Measurements from ENCODE around the gene WWP2. TPM values are rescaled to one million over a fixed set of nuclear protein-coding genes. Genes with fewer than 3 reads are reported as not detected.
A peak's percentile ranks its signal among the peaks of the same experiment; 100 is the strongest.

Gene WWP2
- total and polyA plus RNA-seq, 7 donors = 12.2 to 26.0 (median 19.0) TPM

DNA sequence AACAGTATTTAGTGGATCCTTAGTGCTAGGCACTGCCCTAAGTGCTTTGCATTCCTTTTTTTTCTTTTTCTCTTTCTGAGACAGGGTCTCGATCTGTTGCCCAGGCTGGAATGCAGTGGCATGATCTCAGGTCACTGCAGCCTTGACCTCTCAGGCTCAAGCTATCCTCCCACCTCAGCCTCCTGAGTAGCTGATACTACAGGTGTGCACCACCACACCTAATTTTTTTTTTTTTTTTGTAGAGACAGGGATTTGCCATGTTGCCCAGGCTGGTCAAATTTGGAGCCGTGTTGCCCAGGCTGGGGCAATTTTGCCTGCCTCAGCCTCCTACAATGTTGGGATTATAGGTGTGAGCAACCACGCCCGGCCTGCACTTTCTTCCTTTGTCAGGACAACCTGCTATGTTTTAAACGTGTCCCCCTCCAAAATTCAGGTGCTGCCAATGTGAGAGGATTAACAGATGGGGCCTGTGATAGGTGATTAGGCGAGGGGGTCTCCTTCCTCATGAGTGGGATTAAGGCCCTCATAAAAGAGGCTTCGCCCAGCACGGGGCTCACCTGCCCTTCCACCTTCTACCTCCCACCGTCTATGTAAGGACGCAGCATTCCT is 41.2 kb upstream of the WWP2 start:
- DNase-seq (no peak), ATAC-seq (no peak)
- intact Hi-C loops (cut with DNase I) = no loop called here
- Histone ChIP-seq H3K4me1 (peaks cover 11% of the 10 kb centered on the region), H3K36me3 (ENCODE audit: insufficient read depth in 1 of 2, low read depth in 1 of 2) (peaks cover 0 to 58% of the 10 kb centered on the region in 2 donors), H3K27ac (no peak overlapping the region), H3K4me3 (no peak overlapping the region), H3K9me3 (no peaks in the 10 kb centered on the region), H3K27me3 (ENCODE audit: insufficient read depth in 3 of 3, low read length in 2 of 3) (no peaks in the 10 kb centered on the region)
- TF ChIP-seq CTCF (IDR thresholded peaks at IDR 0.05) = no peak
- 89 to 94% (median 91%) methylated on average over 10 of the region's 10 CpGs for WGBS, 3 donors

DNA sequence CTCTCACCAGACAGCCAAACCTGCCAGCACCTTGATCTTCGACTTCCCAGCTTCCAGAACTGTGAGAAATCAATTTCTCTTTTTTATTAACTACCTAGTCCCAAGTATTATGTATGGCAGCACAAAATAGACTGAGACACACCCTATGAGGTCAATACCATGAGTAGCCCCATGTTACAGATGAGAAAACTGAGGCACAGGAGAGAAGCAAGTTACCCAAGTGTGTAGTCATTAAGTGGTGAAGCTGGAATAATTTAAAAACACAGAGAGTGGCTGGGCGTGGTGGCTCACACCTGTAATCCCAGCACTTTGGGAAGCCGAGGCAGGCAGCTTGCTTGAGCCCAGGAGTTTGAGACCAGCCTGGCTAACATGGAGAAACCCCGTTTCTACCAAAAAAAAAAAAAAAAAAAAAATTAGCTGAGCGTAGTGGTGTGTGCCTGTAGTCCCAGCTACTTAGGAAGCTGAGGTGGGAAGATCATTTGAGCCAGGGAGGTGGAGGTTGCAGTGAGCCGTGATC is 40.6 kb upstream of the WWP2 start:
- no peaks in the 10 kb centered on the region for H3K27me3 ChIP-seq (ENCODE audit: insufficient read depth in 3 of 3, low read length in 2 of 3)
- H3K27ac ChIP-seq = no peak overlapping the region
- 89 to 92% (median 89%) methylated on average over 6 of the region's 6 CpGs for WGBS, 3 donors
- H3K4me1 ChIP-seq = peaks cover 11% of the 10 kb centered on the region
- DNase-seq (no peak), ATAC-seq (no peak)
- no peak overlapping the region for H3K4me3 ChIP-seq
- H3K9me3 ChIP-seq = no peaks in the 10 kb centered on the region
- TF ChIP-seq CTCF (IDR thresholded peaks at IDR 0.05) = no peak
- intact Hi-C loops (cut with DNase I) = no loop called here
- H3K36me3 ChIP-seq (ENCODE audit: insufficient read depth in 1 of 2, low read depth in 1 of 2) = peaks cover 0 to 53% of the 10 kb centered on the region in 2 donors

DNA sequence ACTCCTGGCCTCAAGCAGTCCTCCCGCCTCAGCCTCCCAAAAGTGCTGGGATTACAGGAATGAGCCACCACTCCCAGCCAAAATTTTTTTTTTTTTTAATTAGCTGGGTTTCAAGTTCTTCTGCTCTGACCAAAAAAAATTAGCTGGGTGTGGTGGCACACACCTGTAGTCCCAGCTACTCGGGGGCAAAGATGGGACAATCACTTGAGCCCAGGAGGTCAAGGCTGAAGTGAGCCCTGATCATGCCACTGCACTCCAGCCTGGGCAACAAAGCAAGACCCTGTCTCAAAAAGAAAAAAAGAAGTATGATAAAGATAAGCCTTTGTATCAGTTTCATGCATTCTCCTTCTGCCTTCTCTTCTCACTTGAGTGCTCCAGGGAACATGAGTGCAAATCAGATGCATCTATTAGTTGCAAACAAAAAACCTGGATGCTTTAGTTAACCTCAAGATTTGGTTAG is 37.7 kb upstream of the WWP2 start:
- DNase-seq (no peak), ATAC-seq (no peak)
- Histone ChIP-seq H3K4me3 (peak overlapping the region; percentile 78), H3K27ac (peak overlapping the region; percentile 80), H3K9me3 (no peaks in the 10 kb centered on the region), H3K4me1 (peaks cover 18% of the 10 kb centered on the region), H3K36me3 (ENCODE audit: insufficient read depth in 1 of 2, low read depth in 1 of 2) (peaks cover 0 to 25% of the 10 kb centered on the region in 2 donors), H3K27me3 (ENCODE audit: insufficient read depth in 3 of 3, low read length in 2 of 3) (no peaks in the 10 kb centered on the region)
- no peak for TF ChIP-seq CTCF (IDR thresholded peaks at IDR 0.05)
- intact Hi-C loops (cut with DNase I) = no loop called here
- 92 to 96% (median 95%) methylated on average over 2 of the region's 2 CpGs for WGBS, 3 donors

DNA sequence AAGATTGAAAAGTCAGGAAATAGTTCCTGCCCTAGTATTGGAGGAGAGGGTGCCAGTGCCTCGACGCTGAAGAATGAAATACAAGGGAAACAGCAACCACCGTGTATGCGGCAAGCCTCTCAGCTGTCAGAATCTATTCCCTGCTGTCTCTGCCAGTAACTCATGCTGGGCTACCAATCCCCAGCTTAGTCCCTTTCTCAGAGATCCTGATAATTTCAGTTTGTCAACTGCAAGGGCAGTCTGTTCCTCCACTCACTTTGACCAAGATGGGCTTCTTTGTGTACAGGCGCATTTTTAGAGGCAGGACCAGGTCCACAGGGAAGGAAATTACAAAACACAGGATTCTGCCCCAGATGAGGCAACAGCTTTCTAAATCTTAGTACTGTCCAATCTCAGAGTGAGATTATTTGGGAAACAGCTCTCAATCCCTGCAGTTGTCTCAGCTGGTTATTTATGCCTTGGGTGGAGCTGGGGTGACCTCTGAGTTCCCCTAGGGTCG is 37.1 kb upstream of the WWP2 start:
- H3K27me3 ChIP-seq (ENCODE audit: insufficient read depth in 3 of 3, low read length in 2 of 3) = no peaks in the 10 kb centered on the region
- intact Hi-C loops (cut with DNase I) = no loop called here
- H3K9me3 ChIP-seq = no peaks in the 10 kb centered on the region
- H3K4me1 ChIP-seq = peaks cover 18% of the 10 kb centered on the region
- peaks cover 0 to 19% of the 10 kb centered on the region in 2 donors for H3K36me3 ChIP-seq (ENCODE audit: insufficient read depth in 1 of 2, low read depth in 1 of 2)
- 39 to 40% (median 40%) methylated on average over 6 of the region's 6 CpGs for WGBS, 3 donors
- H3K4me3 ChIP-seq = peak overlapping the region; percentile 78
- no peak for TF ChIP-seq CTCF (IDR thresholded peaks at IDR 0.05)
- ATAC-seq (no peak), DNase-seq (no peak)
- peak overlapping the region; percentile 80 for H3K27ac ChIP-seq

All from psoas muscle (tissue), 8 donors.